GM12878 (cell line): ENCODE results near the gene BRAF. TPM values are rescaled to one million over a fixed set of nuclear protein-coding genes. Genes with fewer than 3 reads are reported as not detected.

Source experiments
- ATAC-seq: fragments of 200-7000 bp; cut with Tn5 transposase; 3 replicates; pipeline ENCODE4 v1.9.1; 2020; ENCODE audit warnings: mild to moderate bottlenecking, moderate library complexity
- BruUV-seq: library from RNA; stranded (reverse); fragments of 400-500 nt; replicated peaks from 2 replicates; lab custom pipeline; 2021; lab: Mats Ljungman, UMichigan
- CTCF ChIA-PET: fragments of 300-600 bp; sonication (Branson Sonifier 250); formaldehyde crosslinking; extraction: SDS; loops from one replicate; lab custom pipeline; 2021; ENCODE audit warnings: inconsistent platforms; lab: Yijun Ruan, JAX
- POLR2A ChIA-PET: fragments of 350-600 bp; formaldehyde crosslinking; extraction: SDS; loops from one replicate; lab custom pipeline; 2021; ENCODE audit warnings: inconsistent platforms; lab: Charles Lee
- RAD21 ChIA-PET: fragments of 300-600 bp; sonication (Branson Sonifier 250); formaldehyde crosslinking; loops from one replicate; lab custom pipeline; 2023; ENCODE audit warnings: antibody characterized with exemption; ENCODE audit not compliant: unreplicated experiment; lab: Charles Lee
- SMC1A ChIA-PET: fragments of 300-600 bp; sonication (Branson Sonifier 250); formaldehyde crosslinking; loops from one replicate; lab custom pipeline; 2023; ENCODE audit not compliant: unreplicated experiment, uncharacterized antibody; lab: Charles Lee
- DNase-seq: peaks from one replicate; pipeline ENCODE4 v3.0.0-alpha.2; 2011; ENCODE audit warnings: low read depth, low spot score
- FAIRE-seq: peaks from 3 replicates; lab custom pipeline; 2011; peaks lifted over from hg19 to GRCh38; lab: Jason Lieb, UNC
- H2AFZ ChIP-seq: 2 replicates; pipeline ENCODE4 v1.6.0; 2011; ENCODE audit warnings: low read depth, low read length, control low read depth; ENCODE audit not compliant: control insufficient read depth
- H3K27ac ChIP-seq: 2 replicates; pipeline ENCODE4 v1.5.1; 2011; ENCODE audit warnings: control low read depth; ENCODE audit not compliant: control insufficient read depth, insufficient read depth
- H3K27me3 ChIP-seq, 2 experiments: replicated peaks in 1 of 2; 2 replicates each; pipeline versions ENCODE4 v1.6.0 to v1.6.1; 2011; ENCODE audit warnings: low read length in 1 of 2; ENCODE audit not compliant: control insufficient read depth in 2 of 2, insufficient read depth in 2 of 2
- H3K36me3 ChIP-seq, 2 experiments: 2 replicates each; pipeline ENCODE4 v1.5.1; 2011; ENCODE audit warnings: low read length in 1 of 2; ENCODE audit not compliant: control insufficient read depth in 2 of 2, insufficient read depth in 2 of 2
- H3K4me1 ChIP-seq: 2 replicates; pipeline ENCODE4 v1.6.1; 2011; ENCODE audit warnings: mild to moderate bottlenecking, low read length, moderate library complexity, mixed read lengths; ENCODE audit not compliant: control insufficient read depth, insufficient read depth
- H3K4me2 ChIP-seq: 2 replicates; pipeline ENCODE4 v1.6.0; 2011; ENCODE audit warnings: control low read depth; ENCODE audit not compliant: control insufficient read depth, insufficient read depth
- H3K4me3 ChIP-seq: fragments of 200-600 bp; sonication (generic); 2 replicates; pipeline ENCODE4 v1.5.1; 2016
- H3K79me2 ChIP-seq: 2 replicates; pipeline ENCODE4 v1.6.0; 2011; ENCODE audit warnings: low read length; ENCODE audit not compliant: control insufficient read depth, insufficient read depth
- H3K9ac ChIP-seq: 2 replicates; pipeline ENCODE4 v1.8.0; 2011; ENCODE audit warnings: low read length, control low read depth, mixed read lengths; ENCODE audit not compliant: control insufficient read depth, insufficient read depth
- H3K9me3 ChIP-seq: replicated peaks from 3 replicates; pipeline ENCODE4 v1.5.1; 2011; ENCODE audit warnings: mild to moderate bottlenecking, low read length; ENCODE audit not compliant: control insufficient read depth, insufficient read depth
- H4K20me1 ChIP-seq: 2 replicates; pipeline ENCODE4 v1.6.0; 2011; ENCODE audit not compliant: control insufficient read depth, insufficient read depth
- CHD1 ChIP-seq: IDR thresholded peaks from 2 replicates; pipeline ENCODE4 v1.6.1; 2012; ENCODE audit warnings: low read depth, low read length, improper control_type of control experiment
- CTCF ChIP-seq, 3 experiments: IDR thresholded peaks in 2 of 3; conservative IDR thresholded peaks in 1 of 3; 2 replicates each; pipeline ENCODE4 v1.5.1; 2011; ENCODE audit warnings: low read depth in 3 of 3, low read length in 3 of 3, mild to moderate bottlenecking in 3 of 3, control low read depth in 2 of 3, moderate library complexity in 2 of 3, inconsistent platforms in 1 of 3, mixed read lengths in 1 of 3; ENCODE audit not compliant: control insufficient read depth in 2 of 3, insufficient read depth in 1 of 3; ENCODE audit errors: extremely low read depth in 1 of 3
- E2F4 ChIP-seq: IDR thresholded peaks from 2 replicates; pipeline ENCODE4 v1.6.1; 2012; ENCODE audit warnings: low read depth, low read length, improper control_type of control experiment
- IRF4 ChIP-seq: IDR thresholded peaks from 2 replicates; pipeline ENCODE4 v1.6.1; 2011; ENCODE audit warnings: low read depth, low read length
- MEF2A ChIP-seq: IDR thresholded peaks from 2 replicates; pipeline ENCODE4 v1.6.1; 2011; ENCODE audit warnings: low read depth, mild to moderate bottlenecking, low read length, moderate library complexity; ENCODE audit not compliant: insufficient read depth
- NKRF ChIP-seq: fragments of 450-650 bp; conservative IDR thresholded peaks from 2 replicates; pipeline ENCODE4 v1.6.1; 2017; ENCODE audit warnings: mild to moderate bottlenecking, moderate library complexity
- NR2F1 ChIP-seq: fragments of 450-650 bp; conservative IDR thresholded peaks from 2 replicates; pipeline ENCODE4 v1.6.1; 2017; ENCODE audit warnings: mild to moderate bottlenecking
- POLR2AphosphoS2 ChIP-seq: IDR thresholded peaks from 2 replicates; pipeline ENCODE4 v1.6.1; 2011; ENCODE audit warnings: low read depth, mild to moderate bottlenecking, low read length, improper control_type of control experiment, moderate library complexity
- SMC3 ChIP-seq: IDR thresholded peaks from 2 replicates; pipeline ENCODE4 v1.6.1; 2011; ENCODE audit warnings: low read length, improper control_type of control experiment, borderline replicate concordance
- STAT3 ChIP-seq: IDR thresholded peaks from 2 replicates; pipeline ENCODE4 v1.6.1; 2011; ENCODE audit warnings: low read depth, low read length, improper control_type of control experiment
- TAF1 ChIP-seq: IDR thresholded peaks from 2 replicates; pipeline ENCODE4 v1.6.1; 2011; ENCODE audit warnings: mild to moderate bottlenecking, low read depth, low read length, borderline replicate concordance
- ZNF622 ChIP-seq: fragments of 450-650 bp; IDR thresholded peaks from 2 replicates; pipeline ENCODE4 v1.6.1; 2017; ENCODE audit warnings: mild to moderate bottlenecking, inconsistent platforms
- WGBS: methylation state at CpG from one replicate; pipeline ENCODE4 v1.1.6; 2016; ENCODE audit warnings: low lambda C conversion rate; ENCODE audit not compliant: insufficient replicate concordance, insufficient coverage; ENCODE audit errors: missing lambda C conversion rate; 5-methylcytosine and 5-hydroxymethylcytosine counted together
- in situ Hi-C: fragments of 300-500 bp; cut with MboI; formaldehyde crosslinking; loops from 9 replicates; pipeline ENCODE4 v1.14.3; 2018; ENCODE audit warnings: mixed read lengths
- intact Hi-C: fragments of 100-400 bp; cut with micrococcal nuclease; formaldehyde crosslinking; loops from one replicate; pipeline ENCODE4 v1.14.2; 2022; ENCODE audit not compliant: unreplicated experiment
- polyA plus RNA-seq, 11 experiments: library from polyadenylated mRNA; depleted of rRNA in 4 of 11; unstranded in 6 of 11; stranded (reverse) in 5 of 11; fragments of >200 nt; fragmentation: Nextera tagmentation in 4 of 11; fragmentation: Illumina TruSeq in 1 of 11; extraction: Ambion mirVana in 4 of 11; extraction: Trizol in 1 of 11; gene quantifications; 1 replicate in 1 of 11; 2 replicates in 10 of 11; pipeline versions ENCODE4 v1.2.1 to v1.2.3, GENCODE V29; 2011 to 2016; ENCODE audit warnings: inconsistent platforms in 2 of 11, missing spikeins in 2 of 11, low read depth in 1 of 11
- total RNA-seq, 4 experiments: library from RNA; depleted of rRNA in 3 of 4; stranded (reverse); fragments of >200 nt in 3 of 4; fragmentation: Illumina TruSeq in 1 of 4; extraction: Trizol in 1 of 4; gene quantifications; 2 replicates each; pipeline versions ENCODE4 v1.2.1 to v1.2.3, GENCODE V29; 2013 to 2021

Gene BRAF
- total and polyA plus RNA-seq, 10 of the 15 experiments (the other 5 are each of a cell fraction or from before 2014, with no cell fraction given), result 2.6 to 31.0 (median 10.6) TPM

GRCh38 chr7:140688341-140688740 is 236.4 kb downstream of the BRAF start:
- TF ChIP-seq NKRF (no peak), TAF1 (no peak), SMC3 (no peak)
- no peaks in the 10 kb centered on the region for H4K20me1 ChIP-seq
- ChIA-PET CTCF (no interaction called here), POLR2A (no interaction called here), SMC1A (no interaction called here), RAD21 (no interaction called here)
- in situ Hi-C loops (no loop called here), intact Hi-C loops (no loop called here)
- no peaks in the 10 kb centered on the region for H3K79me2 ChIP-seq
- H3K4me1 ChIP-seq, result no peaks in the 10 kb centered on the region
- FAIRE-seq (no peak), ATAC-seq (no peak), DNase-seq (no peak)
- no peaks in the 10 kb centered on the region for H3K27me3 ChIP-seq
- peaks cover 7 to 10% of the 10 kb centered on the region in 2 experiments; a peak in 3 of 4 replicates for H3K36me3 ChIP-seq
- no peak overlapping the region for H2AFZ ChIP-seq
- 93% methylated on average over 6 of the region's 6 CpGs for WGBS
- H3K4me3 ChIP-seq, result no peak overlapping the region
- no TSS peak for BruUV-seq
- H3K4me2 ChIP-seq, result no peak overlapping the region
- H3K9ac ChIP-seq, result no peak overlapping the region
- H3K27ac ChIP-seq, result no peak overlapping the region
- H3K9me3 ChIP-seq, result no peaks in the 10 kb centered on the region

GRCh38 chr7:140686921-140687320 is 237.8 kb downstream of the BRAF start:
- H3K9ac ChIP-seq, result no peak overlapping the region
- H3K79me2 ChIP-seq, result no peaks in the 10 kb centered on the region
- ATAC-seq, result no peak
- 94% methylated on average over 11 of the region's 11 CpGs for WGBS
- no peak for DNase-seq
- ChIA-PET POLR2A (interaction anchor here (1.0 to 1.2 kb wide), 2 partner anchors 9 to 14 kb away, joined by 3 to 11 read pairs; partner anchors contain the start of gene ADCK2), SMC1A (interaction anchor here (1.3 to 1.9 kb wide), 2 partner anchors 10 to 12 kb away, joined by 3 to 6 read pairs; no protein-coding TSS in a partner anchor), CTCF (interaction anchor here (1.7 kb wide), 1 partner anchor 12 kb away, joined by 6 read pairs; no protein-coding TSS in a partner anchor), RAD21 (interaction anchor here (1.8 kb wide), 1 partner anchor 11 kb away, joined by 5 read pairs; no protein-coding TSS in a partner anchor)
- TF ChIP-seq IRF4, result no peak
- TF ChIP-seq POLR2AphosphoS2, result no peak
- no peak for TF ChIP-seq NR2F1
- no peak for TF ChIP-seq STAT3
- TF ChIP-seq MEF2A, result no peak
- no peak for TF ChIP-seq E2F4
- TF ChIP-seq CHD1, result no peak
- no peak for TF ChIP-seq ZNF622
- no peak for TF ChIP-seq CTCF (IDR thresholded peaks at IDR 0.05 in 2 of 3, conservative IDR thresholded peaks at IDR 0.05 in 1 of 3; ENCODE audit: control insufficient read depth in 2 of 3, extremely low read depth in 1 of 3, insufficient read depth in 1 of 3, low read depth in 3 of 3, low read length in 3 of 3)
- peaks cover 7 to 10% of the 10 kb centered on the region in 2 experiments; a peak in 3 of 4 replicates for H3K36me3 ChIP-seq
- H3K27ac ChIP-seq, result no peak overlapping the region
- H2AFZ ChIP-seq, result no peak overlapping the region
- in situ Hi-C loops (no loop called here), intact Hi-C loops (no loop called here)
- no peaks in the 10 kb centered on the region for H4K20me1 ChIP-seq
- H3K4me1 ChIP-seq, result no peaks in the 10 kb centered on the region
- no peaks in the 10 kb centered on the region for H3K9me3 ChIP-seq
- BruUV-seq, result no TSS peak
- H3K27me3 ChIP-seq, result no peaks in the 10 kb centered on the region
- FAIRE-seq, result no peak
- no peak overlapping the region for H3K4me3 ChIP-seq
- H3K4me2 ChIP-seq, result no peak overlapping the region
